22Rv1 (cell line): ENCODE measurements around the gene PTGR3.

Experiments
- H3K27ac ChIP-seq: fragments of 450-650 bp; 2 replicates; pipeline ENCODE4 v1.5.1; 2017
- CTCF ChIP-seq: fragments of 450-650 bp; IDR thresholded peaks from 2 replicates; pipeline ENCODE4 v1.5.1; 2017; ENCODE audit warnings: mild to moderate bottlenecking
- ZFX ChIP-seq: fragments of 450-650 bp; IDR thresholded peaks from 2 replicates; pipeline ENCODE4 v1.6.1; 2017; ENCODE audit warnings: antibody characterized with exemption, borderline replicate concordance

Gene PTGR3

GRCh38 chr18:75162978-75163377 lies 46.0 kb downstream of the PTGR3 start:
- H3K27ac ChIP-seq: no peak overlapping the region
- TF ChIP-seq ZFX (no peak), CTCF (no peak)

- no peak overlapping the region for H3K27ac ChIP-seq
- TF ChIP-seq CTCF: no peak
- no peak for TF ChIP-seq ZFX
Observed at GRCh38 chr18:75162467-75162866, 46.5 kb downstream of the PTGR3 start.

- no peak overlapping the region for H3K27ac ChIP-seq
- no peak for TF ChIP-seq ZFX
- 0 out of 2 replicates have a peak, but pooled peaks have one; percentile 7 for TF ChIP-seq CTCF
Observed at GRCh38 chr18:75161256-75162028, 47.5 kb downstream of the PTGR3 start.

GRCh38 chr18:75160364-75160763 lies 48.6 kb downstream of the PTGR3 start:
- no peak overlapping the region for H3K27ac ChIP-seq
- TF ChIP-seq CTCF: no peak
- no peak for TF ChIP-seq ZFX

GRCh38 chr18:75159646-75160356 lies 49.1 kb downstream of the PTGR3 start:
- no peak overlapping the region for H3K27ac ChIP-seq
- TF ChIP-seq CTCF (no peak), ZFX (no peak)

GRCh38 chr18:75159238-75159518 lies 49.8 kb downstream of the PTGR3 start:
- TF ChIP-seq ZFX (no peak), CTCF (no peak)
- no peak overlapping the region for H3K27ac ChIP-seq
